Fibroblast of lung (primary cell): ENCODE measurements around the gene FAM240B. TPM values are rescaled to one million over a fixed set of nuclear protein-coding genes. Genes with fewer than 3 reads are reported as not detected.

Experiments used
- DNase-seq, 2 donors: peaks; one replicate each; pipeline versions ENCODE4 v3.0.0 to v3.0.0-alpha.2; 2010; ENCODE audit warnings: low read depth in 2 of 2
- H2AFZ ChIP-seq: 2 replicates; pipeline ENCODE4 v1.5.1; 2012; ENCODE audit warnings: low read length, control low read depth, inconsistent platforms
- H3K27ac ChIP-seq: 2 replicates; pipeline ENCODE4 v1.5.1; 2011; ENCODE audit warnings: low read length, control low read depth; ENCODE audit not compliant: insufficient read depth
- H3K27me3 ChIP-seq: 2 replicates; pipeline ENCODE4 v1.5.1; 2011; ENCODE audit warnings: mild to moderate bottlenecking, low read length; ENCODE audit not compliant: control insufficient read depth, insufficient read depth
- H3K36me3 ChIP-seq: 2 replicates; pipeline ENCODE4 v1.5.1; 2011; ENCODE audit warnings: low read length; ENCODE audit not compliant: control insufficient read depth, insufficient read depth
- H3K4me1 ChIP-seq: 2 replicates; pipeline ENCODE4 v1.5.1; 2011; ENCODE audit warnings: low read length; ENCODE audit not compliant: control insufficient read depth, insufficient read depth; ENCODE audit errors: extremely low read depth
- H3K4me2 ChIP-seq: 2 replicates; pipeline ENCODE4 v1.5.1; 2011; ENCODE audit warnings: low read length, control low read depth; ENCODE audit not compliant: insufficient read depth; ENCODE audit errors: extremely low read depth
- H3K4me3 ChIP-seq, 4 experiments: fragments of 200-600 bp in 1 of 4; sonication (generic) in 1 of 4; replicated peaks in 1 of 4; 2 replicates each; pipeline ENCODE4 v1.5.1; 2011 to 2016; ENCODE audit warnings: low read length in 4 of 4, low read depth in 3 of 4, mild to moderate bottlenecking in 3 of 4, control low read depth in 2 of 4, inconsistent platforms in 1 of 4, mixed read lengths in 1 of 4; ENCODE audit not compliant: insufficient read depth in 1 of 4; ENCODE audit errors: control extremely low read depth in 1 of 4
- H3K79me2 ChIP-seq: 2 replicates; pipeline ENCODE4 v1.5.1; 2012; ENCODE audit warnings: mild to moderate bottlenecking, low read length, inconsistent platforms; ENCODE audit not compliant: control insufficient read depth, insufficient read depth
- H3K9ac ChIP-seq: 2 replicates; pipeline ENCODE4 v1.5.1; 2011; ENCODE audit warnings: mild to moderate bottlenecking, low read length, control low read depth; ENCODE audit not compliant: insufficient read depth
- H3K9me3 ChIP-seq: 2 replicates; pipeline ENCODE4 v1.5.1; 2012; ENCODE audit warnings: low read depth, low read length; ENCODE audit not compliant: control insufficient read depth, insufficient read depth
- H4K20me1 ChIP-seq: 2 replicates; pipeline ENCODE4 v1.5.1; 2011; ENCODE audit warnings: low read length; ENCODE audit not compliant: control insufficient read depth, insufficient read depth; ENCODE audit errors: extremely low read depth
- EZH2 ChIP-seq: IDR thresholded peaks from 2 replicates; pipeline ENCODE4 v1.5.1; 2012; ENCODE audit warnings: low read length, control low read depth, mild to moderate bottlenecking; ENCODE audit errors: missing control alignments
- polyA plus RNA-seq, 2 donors: library from polyadenylated mRNA; depleted of rRNA in 1 of 2; stranded (reverse) in 1 of 2; unstranded in 1 of 2; fragments of >200 nt; gene quantifications; 2 replicates each; pipeline ENCODE4 v1.2.1, GENCODE V29; 2011 to 2012; ENCODE audit warnings: missing spikeins in 1 of 2
- total RNA-seq: library from RNA; depleted of rRNA; stranded (reverse); fragments of >200 nt; gene quantifications from 2 replicates; pipeline ENCODE4 v1.2.1, GENCODE V29; 2014
- TF ChIP-seq, protein P1 (sequence below), 2 donors: IDR thresholded peaks in 1 of 2; conservative IDR thresholded peaks in 1 of 2; 1 replicate in 1 of 2; 2 replicates in 1 of 2; pipeline ENCODE4 v1.5.1; 2011 to 2012; ENCODE audit warnings: low read length in 2 of 2, control low read depth in 1 of 2, inconsistent platforms in 1 of 2, low read depth in 1 of 2, mild to moderate bottlenecking in 1 of 2

Gene FAM240B
- total and polyA plus RNA-seq, 2 donors (not counting 1 experiment from before 2014, with no cell fraction given): not detected

GRCh38 chr9:38652044-38652443 lies 67.9 kb downstream of the FAM240B start:
- Histone ChIP-seq H3K4me3 (no peak overlapping the region), H3K36me3 (no peaks in the 10 kb centered on the region), H3K4me2 (no peak overlapping the region), H4K20me1 (no peaks in the 10 kb centered on the region), H3K9ac (no peak overlapping the region), H3K9me3 (no peaks in the 10 kb centered on the region), H3K4me1 (no peaks in the 10 kb centered on the region), H3K79me2 (no peaks in the 10 kb centered on the region), H3K27me3 (no peaks in the 10 kb centered on the region), H2AFZ (no peak overlapping the region), H3K27ac (no peak overlapping the region)
- DNase-seq: no peak
- no peak for TF ChIP-seq EZH2
- TF ChIP-seq, protein P1, sequence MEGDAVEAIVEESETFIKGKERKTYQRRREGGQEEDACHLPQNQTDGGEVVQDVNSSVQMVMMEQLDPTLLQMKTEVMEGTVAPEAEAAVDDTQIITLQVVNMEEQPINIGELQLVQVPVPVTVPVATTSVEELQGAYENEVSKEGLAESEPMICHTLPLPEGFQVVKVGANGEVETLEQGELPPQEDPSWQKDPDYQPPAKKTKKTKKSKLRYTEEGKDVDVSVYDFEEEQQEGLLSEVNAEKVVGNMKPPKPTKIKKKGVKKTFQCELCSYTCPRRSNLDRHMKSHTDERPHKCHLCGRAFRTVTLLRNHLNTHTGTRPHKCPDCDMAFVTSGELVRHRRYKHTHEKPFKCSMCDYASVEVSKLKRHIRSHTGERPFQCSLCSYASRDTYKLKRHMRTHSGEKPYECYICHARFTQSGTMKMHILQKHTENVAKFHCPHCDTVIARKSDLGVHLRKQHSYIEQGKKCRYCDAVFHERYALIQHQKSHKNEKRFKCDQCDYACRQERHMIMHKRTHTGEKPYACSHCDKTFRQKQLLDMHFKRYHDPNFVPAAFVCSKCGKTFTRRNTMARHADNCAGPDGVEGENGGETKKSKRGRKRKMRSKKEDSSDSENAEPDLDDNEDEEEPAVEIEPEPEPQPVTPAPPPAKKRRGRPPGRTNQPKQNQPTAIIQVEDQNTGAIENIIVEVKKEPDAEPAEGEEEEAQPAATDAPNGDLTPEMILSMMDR (conservative IDR thresholded peaks at IDR 0.05 in 1 of 2, IDR thresholded peaks at IDR 0.05 in 1 of 2; ENCODE audit: low read depth in 1 of 2, low read length in 2 of 2): no peak

- Histone ChIP-seq H3K9ac (no peak overlapping the region), H2AFZ (no peak overlapping the region), H3K27ac (no peak overlapping the region), H3K4me2 (no peak overlapping the region), H3K36me3 (no peaks in the 10 kb centered on the region), H4K20me1 (no peaks in the 10 kb centered on the region), H3K27me3 (no peaks in the 10 kb centered on the region), H3K4me3 (no peak overlapping the region), H3K9me3 (no peaks in the 10 kb centered on the region), H3K4me1 (no peaks in the 10 kb centered on the region), H3K79me2 (no peaks in the 10 kb centered on the region)
- no peak for DNase-seq
- TF ChIP-seq, protein P1 (conservative IDR thresholded peaks at IDR 0.05 in 1 of 2, IDR thresholded peaks at IDR 0.05 in 1 of 2; ENCODE audit: low read depth in 1 of 2, low read length in 2 of 2): no peak
- TF ChIP-seq EZH2: no peak
Measured at GRCh38 chr9:38651400-38652042, 68.4 kb downstream of the FAM240B start.

DNA sequence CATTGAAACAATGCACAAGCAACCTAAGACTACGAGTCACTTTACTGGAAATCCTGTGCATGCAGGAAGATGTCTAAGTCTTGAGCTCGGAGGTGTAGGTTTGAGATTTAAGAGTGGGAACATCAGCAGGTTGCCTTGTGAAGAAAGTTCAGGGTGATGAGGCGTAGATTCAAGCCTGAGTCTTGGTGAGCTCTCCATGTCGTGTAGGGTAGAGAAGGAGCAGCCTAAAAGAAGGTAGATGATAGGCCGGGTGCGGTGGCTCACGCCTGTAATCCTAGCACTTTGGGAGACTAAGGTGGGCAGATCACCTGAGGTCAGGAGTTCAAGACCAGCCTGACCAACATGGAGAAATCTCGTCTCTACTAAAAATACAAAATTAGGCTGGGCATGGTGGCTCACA lies 69.4 kb downstream of the FAM240B start:
- Histone ChIP-seq H3K4me1 (no peaks in the 10 kb centered on the region), H3K9me3 (no peaks in the 10 kb centered on the region), H3K36me3 (no peaks in the 10 kb centered on the region), H2AFZ (no peak overlapping the region), H3K27ac (no peak overlapping the region), H3K4me3 (no peak overlapping the region), H3K79me2 (no peaks in the 10 kb centered on the region), H3K27me3 (no peaks in the 10 kb centered on the region), H3K4me2 (no peak overlapping the region), H4K20me1 (no peaks in the 10 kb centered on the region), H3K9ac (no peak overlapping the region)
- TF ChIP-seq, protein P1 (conservative IDR thresholded peaks at IDR 0.05 in 1 of 2, IDR thresholded peaks at IDR 0.05 in 1 of 2; ENCODE audit: low read depth in 1 of 2, low read length in 2 of 2): no peak
- TF ChIP-seq EZH2: no peak
- no peak for DNase-seq
